Caco-2 (cell line): Measurements from ENCODE around the gene LCNL1. TPM values are rescaled to one million over a fixed set of nuclear protein-coding genes. Genes with fewer than 3 reads are reported as not detected.

Experiments used
- BruUV-seq: library from RNA; stranded (reverse); fragments of 400-500 nt; replicated peaks from 2 replicates; lab custom pipeline; 2021; lab: Mats Ljungman, UMichigan
- CTCF ChIA-PET: fragments of 300-600 bp; sonication (Branson Sonifier 250); formaldehyde crosslinking; loops from one replicate; lab custom pipeline; 2022; ENCODE audit warnings: antibody characterized with exemption; lab: Charles Lee
- POLR2A ChIA-PET: fragments of 300-600 bp; sonication (Branson Sonifier 250); formaldehyde crosslinking; loops from one replicate; lab custom pipeline; 2022; ENCODE audit warnings: antibody characterized with exemption; lab: Charles Lee
- DNase-seq, 2 experiments: peaks; one replicate each; pipeline versions ENCODE4 v3.0.0 to v3.0.0-alpha.2; 2020 to 2022
- H3K27me3 ChIP-seq: replicated peaks from 2 replicates; pipeline ENCODE4 v1.6.0; 2011; ENCODE audit warnings: low read length; ENCODE audit not compliant: control insufficient read depth, insufficient read depth
- H3K36me3 ChIP-seq: 2 replicates; pipeline ENCODE4 v1.5.1; 2011; ENCODE audit warnings: low read length; ENCODE audit not compliant: control insufficient read depth, insufficient read depth
- H3K4me1 ChIP-seq: fragments of 250-450 bp; sonication (Bioruptor Pico); 2 replicates; pipeline ENCODE4 v1.5.1; 2020; ENCODE audit warnings: mild to moderate bottlenecking
- H3K4me3 ChIP-seq: 2 replicates; pipeline ENCODE4 v1.5.1; 2011; ENCODE audit warnings: low read depth, mild to moderate bottlenecking, control low read depth, low read length
- H3K9me3 ChIP-seq: fragments of 250-450 bp; sonication (Bioruptor Pico); 2 replicates; pipeline ENCODE4 v1.5.1; 2020; ENCODE audit warnings: mild to moderate bottlenecking, moderate library complexity
- H3K27ac Mint-ChIP-seq: one replicate; pipeline ENCODE4 v1.8.0; 2022; ENCODE audit warnings: mixed read lengths; ENCODE audit not compliant: unreplicated experiment
- H3K27me3 Mint-ChIP-seq: one replicate; pipeline ENCODE4 v1.8.0; 2022; ENCODE audit warnings: mixed read lengths; ENCODE audit not compliant: insufficient read depth, unreplicated experiment
- H3K36me3 Mint-ChIP-seq: one replicate; pipeline ENCODE4 v1.8.0; 2022; ENCODE audit warnings: mild to moderate bottlenecking, mixed read lengths; ENCODE audit not compliant: insufficient read depth, unreplicated experiment
- H3K4me1 Mint-ChIP-seq: one replicate; pipeline ENCODE4 v1.8.0; 2022; ENCODE audit warnings: low read depth, mixed read lengths; ENCODE audit not compliant: unreplicated experiment
- H3K4me3 Mint-ChIP-seq: one replicate; pipeline ENCODE4 v1.8.0; 2022; ENCODE audit warnings: mild to moderate bottlenecking, moderate library complexity, mixed read lengths; ENCODE audit not compliant: unreplicated experiment
- H3K9me3 Mint-ChIP-seq: one replicate; pipeline ENCODE4 v1.8.0; 2022; ENCODE audit warnings: mixed read lengths; ENCODE audit not compliant: unreplicated experiment
- CTCF ChIP-seq, 2 experiments: fragments of 200-600 bp in 1 of 2; IDR thresholded peaks; 1 replicate in 1 of 2; 2 replicates in 1 of 2; pipeline versions ENCODE4 v1.5.1 to v1.8.0; 2011 to 2022; ENCODE audit warnings: antibody characterized with exemption in 1 of 2, control low read depth in 1 of 2, inconsistent platforms in 1 of 2, low read depth in 1 of 2, low read length in 1 of 2, mild to moderate bottlenecking in 1 of 2, moderate library complexity in 1 of 2; ENCODE audit not compliant: insufficient read depth in 1 of 2, severe bottlenecking in 1 of 2, unreplicated experiment in 1 of 2
- intact Hi-C: fragments of 100-400 bp; cut with micrococcal nuclease; formaldehyde crosslinking; loops from one replicate; pipeline ENCODE4 v1.10.0; 2022; ENCODE audit not compliant: unreplicated experiment
- total RNA-seq: library from RNA; stranded (reverse); gene quantifications from 2 replicates; pipeline ENCODE4 v1.2.3, GENCODE V29; 2022

The LCNL1 gene
- total RNA-seq, 1 experiment from 2014 or later, result not detected

DNA sequence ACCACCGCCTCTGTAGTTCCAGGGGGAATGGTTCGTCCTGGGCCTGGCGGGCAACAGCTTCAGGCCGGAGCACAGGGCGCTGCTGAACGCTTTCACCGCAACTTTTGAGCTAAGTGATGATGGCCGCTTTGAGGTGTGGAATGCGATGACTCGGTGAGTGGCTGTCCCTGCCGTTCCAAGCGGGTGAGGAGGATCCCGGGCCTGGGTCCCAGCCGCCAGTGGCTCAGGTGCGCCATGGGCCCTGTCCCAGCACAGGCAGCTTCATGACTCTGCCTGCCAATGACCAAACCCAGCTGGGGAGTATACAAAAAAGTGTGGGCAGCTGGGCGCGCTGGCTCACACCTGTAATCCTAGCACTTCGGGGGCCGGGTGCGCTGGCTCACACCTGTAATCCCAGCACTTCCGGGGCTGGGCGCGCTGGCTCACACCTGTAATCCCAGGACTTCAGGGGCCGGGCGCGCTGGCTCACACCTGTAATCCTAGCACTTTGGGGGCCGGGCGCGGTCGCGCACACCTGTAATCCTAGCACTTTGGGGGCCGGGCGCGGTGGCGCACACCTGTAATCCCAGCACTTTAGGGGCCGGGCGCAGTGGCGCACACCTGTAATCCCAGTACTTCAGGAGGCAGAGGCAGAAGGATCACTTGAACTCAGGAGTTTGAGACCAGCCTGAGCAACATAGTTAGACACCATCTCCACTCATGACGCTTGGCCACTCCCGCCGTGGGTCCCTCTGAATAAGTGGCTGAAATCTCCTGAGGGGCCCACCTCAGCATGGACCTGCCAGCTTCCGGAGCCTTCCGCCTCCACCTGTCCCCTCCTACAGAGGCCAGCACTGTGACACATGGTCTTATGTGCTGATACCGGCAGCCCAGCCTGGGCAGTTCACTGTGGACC is 29.7 kb upstream of the LCNL1 start:
- ChIA-PET POLR2A (no interaction called here), CTCF (no interaction called here)

DNA sequence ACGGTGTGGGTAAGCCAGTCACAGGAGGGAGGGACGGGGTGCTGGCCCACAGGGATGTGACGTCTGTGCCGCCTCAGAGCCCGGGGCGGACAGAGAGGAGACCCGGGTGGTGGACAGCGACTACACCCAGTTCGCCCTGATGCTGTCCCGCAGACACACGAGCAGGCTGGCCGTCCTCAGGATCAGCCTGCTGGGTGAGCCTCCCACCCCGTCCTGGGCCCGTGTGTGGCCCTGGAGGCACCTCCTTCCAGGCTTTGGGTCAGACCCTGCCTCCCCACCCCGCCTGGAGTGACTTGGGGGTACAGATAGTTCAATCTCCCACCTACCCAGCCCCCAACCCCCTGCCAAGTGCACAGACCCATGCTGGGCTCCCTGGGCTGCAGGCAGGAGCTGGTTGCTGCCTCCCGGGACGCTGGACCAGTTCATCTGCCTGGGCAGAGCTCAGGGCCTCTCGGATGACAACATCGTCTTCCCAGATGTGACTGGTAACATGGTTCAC is 29.0 kb upstream of the LCNL1 start:
- Histone ChIP-seq H3K36me3 (no peaks in the 10 kb centered on the region; the same call in 1 of the 2 replicates), H3K4me3 (no peak overlapping the region), H3K4me1 (peaks cover 12% of the 10 kb centered on the region), H3K27me3 (no peaks in the 10 kb centered on the region), H3K9me3 (no peaks in the 10 kb centered on the region)
- peaks cover 12% of the 10 kb centered on the region for H3K36me3 Mint-ChIP-seq
- H3K27me3 Mint-ChIP-seq, result no peaks in the 10 kb centered on the region
- no peak overlapping the region for H3K27ac Mint-ChIP-seq
- peaks cover 12% of the 10 kb centered on the region for H3K9me3 Mint-ChIP-seq
- BruUV-seq, result no TSS peak
- no peak for TF ChIP-seq CTCF (IDR thresholded peaks at IDR 0.05; ENCODE audit: insufficient read depth in 1 of 2, low read depth in 1 of 2, low read length in 1 of 2, severe bottlenecking in 1 of 2, unreplicated experiment in 1 of 2)
- CTCF ChIA-PET, result no interaction called here
- no peak overlapping the region for H3K4me3 Mint-ChIP-seq
- intact Hi-C loops, result no loop called here
- POLR2A ChIA-PET, result no interaction called here
- no peak for DNase-seq
- no peaks in the 10 kb centered on the region for H3K4me1 Mint-ChIP-seq

More for the DNA sequence above, 29.7 kb upstream of the LCNL1 start:
- no peak for TF ChIP-seq CTCF (IDR thresholded peaks at IDR 0.05; ENCODE audit: insufficient read depth in 1 of 2, low read depth in 1 of 2, low read length in 1 of 2, severe bottlenecking in 1 of 2, unreplicated experiment in 1 of 2)
- Mint-ChIP-seq H3K27me3 (no peaks in the 10 kb centered on the region), H3K36me3 (peaks cover 12% of the 10 kb centered on the region), H3K9me3 (peaks cover 12% of the 10 kb centered on the region), H3K4me3 (no peak overlapping the region), H3K4me1 (no peaks in the 10 kb centered on the region), H3K27ac (no peak overlapping the region)
- Histone ChIP-seq H3K9me3 (no peaks in the 10 kb centered on the region), H3K36me3 (no peaks in the 10 kb centered on the region; the same call in 1 of the 2 replicates), H3K4me3 (no peak overlapping the region), H3K4me1 (peaks cover 19% of the 10 kb centered on the region), H3K27me3 (no peaks in the 10 kb centered on the region)
- DNase-seq, result no peak
- no TSS peak for BruUV-seq
- intact Hi-C loops, result no loop called here

DNA sequence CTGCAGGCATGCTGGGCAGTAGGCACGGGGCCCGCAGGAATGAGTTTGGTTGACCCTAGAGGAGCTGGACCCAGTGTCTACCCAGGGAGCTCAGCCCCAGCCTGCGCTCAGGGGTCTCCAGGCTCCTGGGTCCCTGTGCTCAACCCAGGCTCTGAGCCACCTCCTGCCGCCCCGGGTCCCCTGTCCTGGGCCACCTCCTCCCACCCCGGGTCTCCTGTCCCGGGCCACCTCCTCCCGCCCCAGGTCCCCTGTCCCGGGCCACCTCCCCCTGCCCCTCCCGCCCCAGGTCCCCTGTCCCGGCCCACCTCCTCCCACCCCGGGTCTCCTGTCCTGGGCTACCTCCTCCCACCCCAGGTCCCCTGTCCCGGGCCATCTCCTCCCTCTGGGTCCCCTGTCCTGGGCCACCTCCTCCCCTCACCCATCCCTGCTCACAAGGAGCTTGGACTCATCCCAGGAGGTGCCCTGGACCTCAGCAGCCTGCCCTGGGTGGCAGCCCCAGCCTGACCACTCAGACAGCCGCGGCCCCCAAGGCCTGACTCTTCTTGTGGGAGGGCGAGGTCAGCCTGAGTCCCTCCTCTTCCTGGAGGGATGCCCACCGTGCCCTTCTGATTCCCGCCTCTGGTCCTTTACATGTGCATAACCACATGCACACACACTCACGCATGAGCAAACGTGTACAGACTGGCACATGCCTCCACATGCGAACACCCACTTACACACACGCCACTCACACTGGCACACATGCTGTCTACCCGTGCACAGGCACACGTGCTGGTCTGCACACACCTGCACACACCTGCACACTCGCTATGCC is 28.3 kb upstream of the LCNL1 start:
- no peaks in the 10 kb centered on the region for H3K27me3 ChIP-seq
- ChIA-PET CTCF (interaction anchor here (0.7 kb wide), 1 partner anchor 138 kb away, joined by 12 read pairs; no protein-coding TSS in a partner anchor), POLR2A (no interaction called here)
- intact Hi-C loops, result no loop called here
- Mint-ChIP-seq H3K9me3 (peaks cover 12% of the 10 kb centered on the region), H3K36me3 (peaks cover 8% of the 10 kb centered on the region), H3K4me1 (no peaks in the 10 kb centered on the region), H3K4me3 (no peak overlapping the region), H3K27ac (no peak overlapping the region), H3K27me3 (no peaks in the 10 kb centered on the region)
- BruUV-seq, result no TSS peak
- H3K4me3 ChIP-seq, result no peak overlapping the region
- DNase-seq, result no peak
- H3K36me3 ChIP-seq, result no peaks in the 10 kb centered on the region; the same call in 1 of the 2 replicates
- no peaks in the 10 kb centered on the region for H3K9me3 ChIP-seq
- TF ChIP-seq CTCF (IDR thresholded peaks at IDR 0.05; ENCODE audit: insufficient read depth in 1 of 2, low read depth in 1 of 2, low read length in 1 of 2, severe bottlenecking in 1 of 2, unreplicated experiment in 1 of 2), result no peak
- H3K4me1 ChIP-seq, result peaks cover 9% of the 10 kb centered on the region
